DLD1 (cell line): ENCODE data around the gene ARID2.

ENCODE experiments used
- in situ Hi-C: cut with HindIII; loops from 2 replicates; pipeline ENCODE4 v1.10.0; 2017; ENCODE audit warnings: low sequenced_read_pairs

Gene ARID2

GRCh38 chr12:45850302-45850701 lies 120.8 kb downstream of the ARID2 start:
- in situ Hi-C loops: no loop called here

GRCh38 chr12:45852508-45852907 lies 123.0 kb downstream of the ARID2 start:
- in situ Hi-C loops: no loop called here

- in situ Hi-C loops: no loop called here
These were observed 124.0 kb downstream of the ARID2 start for GRCh38 chr12:45853550-45853949.

- in situ Hi-C loops: no loop called here
These were observed 133.8 kb downstream of the ARID2 start for GRCh38 chr12:45863332-45863731.

- in situ Hi-C loops: no loop called here
These were observed 136.8 kb downstream of the ARID2 start for GRCh38 chr12:45866299-45866698.

- in situ Hi-C loops: no loop called here
These were observed 142.9 kb downstream of the ARID2 start for GRCh38 chr12:45872446-45872845.

GRCh38 chr12:45877069-45877468 lies 147.6 kb downstream of the ARID2 start:
- in situ Hi-C loops: no loop called here

GRCh38 chr12:45878630-45879255 lies 149.2 kb downstream of the ARID2 start:
- in situ Hi-C loops: no loop called here

GRCh38 chr12:45879363-45879895 lies 149.9 kb downstream of the ARID2 start:
- in situ Hi-C loops: no loop called here

- in situ Hi-C loops: no loop called here
These were observed 151.0 kb downstream of the ARID2 start for GRCh38 chr12:45880533-45880932.

- in situ Hi-C loops: no loop called here
These were observed 153.7 kb downstream of the ARID2 start for GRCh38 chr12:45883187-45883586.

GRCh38 chr12:45886685-45887084 lies 157.2 kb downstream of the ARID2 start:
- in situ Hi-C loops: no loop called here

GRCh38 chr12:45887544-45887943 lies 158.0 kb downstream of the ARID2 start:
- in situ Hi-C loops: no loop called here

- in situ Hi-C loops: no loop called here
These were observed 160.8 kb downstream of the ARID2 start for GRCh38 chr12:45890276-45890675.

GRCh38 chr12:45893240-45893639 lies 163.7 kb downstream of the ARID2 start:
- in situ Hi-C loops: no loop called here

GRCh38 chr12:45895961-45896360 lies 166.5 kb downstream of the ARID2 start:
- in situ Hi-C loops: no loop called here

- in situ Hi-C loops: no loop called here
These were observed 168.6 kb downstream of the ARID2 start for GRCh38 chr12:45898094-45898493.

GRCh38 chr12:45907955-45908354 lies 178.4 kb downstream of the ARID2 start:
- in situ Hi-C loops: no loop called here

GRCh38 chr12:45909041-45909713 lies 179.7 kb downstream of the ARID2 start:
- in situ Hi-C loops: no loop called here

- in situ Hi-C loops: no loop called here
These were observed 183.3 kb downstream of the ARID2 start for GRCh38 chr12:45912774-45913173.

GRCh38 chr12:45913631-45914030 lies 184.1 kb downstream of the ARID2 start:
- in situ Hi-C loops: no loop called here

- in situ Hi-C loops: no loop called here
These were observed 184.6 kb downstream of the ARID2 start for GRCh38 chr12:45914090-45914489.
